ENCODE results near the gene MAD2L1BP.
"Not testable (repeated sequence)": the region's sequence is repeated elsewhere in the genome, so short reads cannot be mapped to it uniquely, and the experiment has no call there.

The MAD2L1BP gene

GRCh38 chr6:43635387-43636307, at the start of gene MAD2L1BP:
Gene MAD2L1BP, plus strand, starts transcription at chr6:43635840. Its CDS starts 36 bp downstream, at chr6:43635876.
- peak within 1 kb of the TSS; percentile 96 for H3K4me3 ChIP-seq
- DNase-seq (ENCODE audit: low spot score): peak; percentile 87
- TF ChIP-seq CTCF (IDR thresholded peaks at IDR 0.05): no peak
- H3K27ac ChIP-seq: peak within 1 kb of the TSS; percentile 55 to 93

- no peak for DNase-seq (ENCODE audit: low spot score)
- Histone ChIP-seq H3K27ac (no peak overlapping the region), H3K4me3 (no peak overlapping the region)
- TF ChIP-seq CTCF (IDR thresholded peaks at IDR 0.05): no peak
Observed at GRCh38 chr6:43588194-43588593, 47.4 kb upstream of the MAD2L1BP start.

- DNase-seq (ENCODE audit: low spot score); H3K27ac ChIP-seq; H3K4me3 ChIP-seq: not testable (repeated sequence)
Observed at GRCh38 chr6:43589564-43589963, 46.1 kb upstream of the MAD2L1BP start.

- Histone ChIP-seq H3K4me3 (no peak overlapping the region), H3K27ac (no peak overlapping the region)
- no peak for TF ChIP-seq CTCF (IDR thresholded peaks at IDR 0.05)
Observed at GRCh38 chr6:43593938-43594337, 41.7 kb upstream of the MAD2L1BP start.

GRCh38 chr6:43600595-43600994, 35.0 kb upstream of the MAD2L1BP start:
- no peak for TF ChIP-seq CTCF (IDR thresholded peaks at IDR 0.05)
- Histone ChIP-seq H3K4me3 (no peak overlapping the region), H3K27ac (no peak overlapping the region)
- no peak for DNase-seq (ENCODE audit: low spot score)

More at GRCh38 chr6:43593938-43594337, 41.7 kb upstream of the MAD2L1BP start:
- no peak for DNase-seq (ENCODE audit: low spot score)

- TF ChIP-seq CTCF (IDR thresholded peaks at IDR 0.05): no peak
- no peak for DNase-seq (ENCODE audit: low spot score)
- Histone ChIP-seq H3K27ac (no peak overlapping the region), H3K4me3 (no peak overlapping the region)
Observed at GRCh38 chr6:43604174-43604573, 31.5 kb upstream of the MAD2L1BP start.

GRCh38 chr6:43606019-43606418, 29.6 kb upstream of the MAD2L1BP start:
- no peak overlapping the region for H3K27ac ChIP-seq
- TF ChIP-seq CTCF (IDR thresholded peaks at IDR 0.05): no peak
- DNase-seq (ENCODE audit: low spot score): no peak
- H3K4me3 ChIP-seq: no peak overlapping the region

All from coronary artery (tissue), 2 donors.